Adrenal gland (tissue), 12 donors: ENCODE results near the gene CISD3. TPM values are rescaled to one million over a fixed set of nuclear protein-coding genes. Genes with fewer than 3 reads are reported as not detected.

Experiments
- DNase-seq, 7 donors: peaks; one replicate each; pipeline ENCODE4 v3.0.0-alpha.2; 2019 to 2020
- H3K27ac ChIP-seq, 5 donors: fragments of 200-600 bp; sonication (generic) in 4 of 5; 1 replicate in 3 of 5; 2 replicates in 2 of 5; pipeline versions ENCODE4 v1.5.1 to v1.8.0; 2016 to 2020; ENCODE audit warnings: mild to moderate bottlenecking in 1 of 5
- H3K27me3 ChIP-seq: fragments of 200-600 bp; 2 replicates; pipeline ENCODE4 v1.8.0; 2021
- H3K36me3 ChIP-seq, 2 donors: fragments of 200-600 bp; replicated peaks in 1 of 2; 1 replicate in 1 of 2; 2 replicates in 1 of 2; pipeline versions ENCODE4 v1.5.1 to v1.8.0; 2018 to 2022
- H3K4me1 ChIP-seq, 2 donors: fragments of 200-600 bp; replicated peaks in 1 of 2; 1 replicate in 1 of 2; 2 replicates in 1 of 2; pipeline versions ENCODE4 v1.5.1 to v1.8.0; 2018 to 2021
- H3K4me3 ChIP-seq, 4 donors: fragments of 200-600 bp; sonication (generic) in 3 of 4; one replicate each; pipeline ENCODE4 v1.5.1; 2016 to 2018
- H3K9me3 ChIP-seq, 3 donors: fragments of 200-600 bp; sonication (generic) in 1 of 3; replicated peaks in 1 of 3; 1 replicate in 2 of 3; 2 replicates in 1 of 3; pipeline versions ENCODE4 v1.5.1 to v1.8.0; 2016 to 2021
- POLR2A ChIP-seq, 2 donors: fragments of 450-650 bp; IDR thresholded peaks; one replicate each; pipeline ENCODE4 v1.6.1; 2017; ENCODE audit warnings: antibody characterized with exemption in 2 of 2, mild to moderate bottlenecking in 2 of 2, moderate library complexity in 1 of 2
- WGBS, 4 donors: extraction: QIAGEN DNeasy Blood & Tissue Kit in 2 of 4; methylation state at CpG; one replicate each; pipeline versions ENCODE4 v1.1.5 to v1.1.7; 2013 to 2017; 5-methylcytosine and 5-hydroxymethylcytosine counted together
- intact Hi-C, 2 donors: fragments of 100-400 bp; cut with DNase I; formaldehyde crosslinking; loops; one replicate each; pipeline versions ENCODE4 v1.14.1 to v1.15.0; 2022 to 2023
- polyA plus RNA-seq, 3 donors: library from polyadenylated mRNA; stranded (reverse); fragments of 200-250 nt in 2 of 3; fragments of 350-450 nt in 1 of 3; fragmentation: Illumina TruSeq in 1 of 3; extraction: RNeasy Lipid Tissue Mini Kit (QIAGEN cat#74804) in 1 of 3; gene quantifications; one replicate each; pipeline ENCODE4 v1.2.3, GENCODE V29; 2013 to 2014
- total RNA-seq, 9 donors: library from RNA; depleted of rRNA in 4 of 9; stranded (reverse); fragments of >200 nt in 4 of 9; fragments of 120-200 nt in 1 of 9; fragmentation: NEBNext Ultra II Directional in 1 of 9; extraction: Animal tissue kit (Norgen Biotek cat#: 25700) in 1 of 9; gene quantifications; one replicate each; pipeline versions ENCODE4 v1.1.0 to v1.2.4, GENCODE V29; 2013 to 2023
- TF ChIP-seq, protein P1 (sequence below), 6 experiments: fragments of 450-650 bp in 4 of 6; fragments of 200-600 bp in 2 of 6; sonication (generic) in 1 of 6; IDR thresholded peaks; 1 replicate in 5 of 6; 2 replicates in 1 of 6; pipeline versions ENCODE4 v1.5.1 to v1.8.0; 2016 to 2021; ENCODE audit warnings: antibody characterized with exemption in 6 of 6, mild to moderate bottlenecking in 2 of 6, moderate library complexity in 1 of 6
- donor health status: healthy with polysubstance abuse.
- donor health status: Bipolar disorder and iron deficiency.
- donor health status: DM: yes; HTN: yes; CAD: no.
- donor health status: DM: no; HTN: no; CAD: no.
- donor health status: DM: no; HTN: no; CAD: no.
- donor health status: DM: yes; HTN: yes; CAD: no.

Gene CISD3
- total and polyA plus RNA-seq, 12 donors, result 7.2 to 78.7 (median 43.1) TPM

DNA sequence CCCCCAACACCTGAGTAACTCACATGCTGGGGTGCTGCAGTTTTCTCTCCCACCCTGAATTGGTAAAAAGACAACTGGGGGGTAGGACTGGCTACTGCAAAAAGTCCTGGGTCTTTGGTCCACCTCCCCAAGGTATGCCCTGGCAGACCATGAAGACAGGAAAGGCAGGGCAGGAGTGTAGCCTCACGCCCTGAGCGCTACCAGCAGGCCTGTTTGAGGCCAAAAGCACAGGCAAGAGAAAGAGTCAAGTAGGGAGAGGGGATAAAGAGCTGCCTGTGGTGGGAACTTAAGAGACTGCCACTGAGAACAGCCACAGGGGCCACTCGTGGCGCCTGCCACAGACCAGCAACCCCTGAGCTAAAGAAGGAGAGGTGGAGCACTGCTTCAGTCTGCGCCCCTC is 36.2 kb downstream of the CISD3 start:
- H3K36me3 ChIP-seq, result peaks cover 0 to 70% of the 10 kb centered on the region in 2 donors
- peak overlapping the region in 3 of 5 donors; percentile 55 to 70 (median 63) for H3K27ac ChIP-seq
- TF ChIP-seq, protein P1, sequence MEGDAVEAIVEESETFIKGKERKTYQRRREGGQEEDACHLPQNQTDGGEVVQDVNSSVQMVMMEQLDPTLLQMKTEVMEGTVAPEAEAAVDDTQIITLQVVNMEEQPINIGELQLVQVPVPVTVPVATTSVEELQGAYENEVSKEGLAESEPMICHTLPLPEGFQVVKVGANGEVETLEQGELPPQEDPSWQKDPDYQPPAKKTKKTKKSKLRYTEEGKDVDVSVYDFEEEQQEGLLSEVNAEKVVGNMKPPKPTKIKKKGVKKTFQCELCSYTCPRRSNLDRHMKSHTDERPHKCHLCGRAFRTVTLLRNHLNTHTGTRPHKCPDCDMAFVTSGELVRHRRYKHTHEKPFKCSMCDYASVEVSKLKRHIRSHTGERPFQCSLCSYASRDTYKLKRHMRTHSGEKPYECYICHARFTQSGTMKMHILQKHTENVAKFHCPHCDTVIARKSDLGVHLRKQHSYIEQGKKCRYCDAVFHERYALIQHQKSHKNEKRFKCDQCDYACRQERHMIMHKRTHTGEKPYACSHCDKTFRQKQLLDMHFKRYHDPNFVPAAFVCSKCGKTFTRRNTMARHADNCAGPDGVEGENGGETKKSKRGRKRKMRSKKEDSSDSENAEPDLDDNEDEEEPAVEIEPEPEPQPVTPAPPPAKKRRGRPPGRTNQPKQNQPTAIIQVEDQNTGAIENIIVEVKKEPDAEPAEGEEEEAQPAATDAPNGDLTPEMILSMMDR (IDR thresholded peaks at IDR 0.05), result no peak
- no peak for TF ChIP-seq POLR2A (IDR thresholded peaks at IDR 0.05)
- H3K27me3 ChIP-seq, result no peaks in the 10 kb centered on the region
- H3K4me1 ChIP-seq, result peaks cover 21 to 26% of the 10 kb centered on the region in 2 donors
- 84 to 96% (median 88%) methylated on average over 5 of the region's 5 CpGs for WGBS, 4 donors
- H3K4me3 ChIP-seq, result no peak overlapping the region
- H3K9me3 ChIP-seq, result no peaks in the 10 kb centered on the region
- intact Hi-C loops, result no loop called here
- no peak for DNase-seq

DNA sequence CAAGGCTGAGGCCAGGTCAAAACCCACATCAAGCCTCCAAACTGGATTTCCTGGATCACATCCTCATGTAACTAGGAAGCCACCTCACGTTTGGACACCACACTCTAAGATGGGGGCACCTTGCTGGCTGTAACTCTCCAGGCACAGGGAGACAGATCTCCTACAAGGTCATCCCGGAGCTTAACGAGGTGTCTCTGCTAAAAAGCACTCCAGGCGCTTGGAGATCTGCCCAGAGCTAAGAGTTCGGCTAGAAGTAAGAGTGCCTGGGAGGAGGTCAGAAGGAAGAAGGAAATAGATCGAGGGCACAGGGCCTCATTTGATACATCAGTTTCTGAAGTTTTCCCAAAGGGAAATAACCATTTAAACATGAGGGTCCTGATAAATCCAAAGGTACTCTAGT is 38.3 kb downstream of the CISD3 start:
- 14 to 42% (median 37%) methylated on average over 4 to 6 of the region's 6 CpGs for WGBS, 4 donors

GRCh38 chr17:38773258-38773657 is 43.1 kb downstream of the CISD3 start:
- Histone ChIP-seq H3K9me3 (no peaks in the 10 kb centered on the region), H3K4me3 (no peak overlapping the region), H3K27ac (no peak overlapping the region), H3K4me1 (peaks cover 0 to 7% of the 10 kb centered on the region in 2 donors), H3K27me3 (no peaks in the 10 kb centered on the region), H3K36me3 (peaks cover 0 to 86% of the 10 kb centered on the region in 2 donors)
- intact Hi-C loops, result no loop called here
- DNase-seq, result no peak
- TF ChIP-seq POLR2A (IDR thresholded peaks at IDR 0.05), result no peak
- TF ChIP-seq, protein P1 (IDR thresholded peaks at IDR 0.05), result no peak

More for the DNA sequence above, 38.3 kb downstream of the CISD3 start:
- intact Hi-C loops, result no loop called here
- H3K9me3 ChIP-seq, result no peaks in the 10 kb centered on the region
- H3K36me3 ChIP-seq, result peaks cover 0 to 71% of the 10 kb centered on the region in 2 donors
- H3K4me3 ChIP-seq, result no peak overlapping the region
- H3K27me3 ChIP-seq, result no peaks in the 10 kb centered on the region
- peak in 6 of 7 donors; percentile 45 to 75 (median 62) for DNase-seq
- no peak for TF ChIP-seq POLR2A (IDR thresholded peaks at IDR 0.05)
- peaks cover 21 to 26% of the 10 kb centered on the region in 2 donors for H3K4me1 ChIP-seq
- peak overlapping the region in 4 of 5 donors; percentile 6 to 63 (median 42) for H3K27ac ChIP-seq

DNA sequence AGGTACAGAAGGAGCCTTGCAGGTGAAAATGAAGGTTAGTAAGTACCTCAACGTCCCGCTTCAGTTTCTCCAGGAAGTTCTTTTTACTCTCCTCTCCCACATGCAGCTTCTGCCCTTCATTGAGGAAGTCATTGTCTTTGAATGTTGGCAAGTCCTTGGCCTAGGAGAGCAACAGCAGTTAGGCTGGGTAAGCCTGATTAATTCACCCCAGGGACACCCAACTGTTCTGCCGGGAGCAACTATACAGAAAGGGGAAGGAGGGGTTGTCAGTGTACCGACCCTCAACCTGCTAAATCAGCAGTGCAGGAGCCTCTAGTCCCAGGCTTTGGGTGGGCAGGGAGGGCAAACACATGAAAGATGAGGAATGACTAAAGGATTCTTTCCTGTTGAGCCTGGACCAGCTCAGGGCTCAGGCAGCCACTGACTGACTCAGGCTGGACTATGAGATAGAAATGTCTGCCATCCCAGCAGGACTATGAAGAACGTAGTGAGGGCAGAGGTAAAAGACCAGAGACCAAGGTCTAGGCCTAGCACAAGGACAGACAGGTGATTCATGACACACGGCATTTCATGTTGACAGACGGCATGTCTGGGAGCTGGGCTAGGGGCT is 47.6 kb downstream of the CISD3 start:
- H3K36me3 ChIP-seq, result peaks cover 0 to 100% of the 10 kb centered on the region in 2 donors
- H3K4me3 ChIP-seq, result no peak overlapping the region
- H3K27ac ChIP-seq, result no peak overlapping the region
- H3K4me1 ChIP-seq, result no peaks in the 10 kb centered on the region
- no peak for DNase-seq
- H3K9me3 ChIP-seq, result no peaks in the 10 kb centered on the region
- TF ChIP-seq, protein P1 (IDR thresholded peaks at IDR 0.05), result no peak
- no peak for TF ChIP-seq POLR2A (IDR thresholded peaks at IDR 0.05)
- 57 to 63% (median 62%) methylated on average over 7 of the region's 7 CpGs for WGBS, 4 donors
- H3K27me3 ChIP-seq, result no peaks in the 10 kb centered on the region
- intact Hi-C loops, result no loop called here
